MCF 10A (cell line): Measurements from ENCODE around the gene SCN4B. TPM values are rescaled to one million over a fixed set of nuclear protein-coding genes. Genes with fewer than 3 reads are reported as not detected.

Experiments
- BruUV-seq: library from RNA; stranded (reverse); fragments of 400-500 nt; replicated peaks from 2 replicates; lab custom pipeline; 2021; lab: Mats Ljungman, UMichigan
- CTCF ChIA-PET: fragments of 300-600 bp; sonication (Branson Sonifier 250); formaldehyde crosslinking; extraction: SDS; loops from one replicate; lab custom pipeline; 2021; ENCODE audit warnings: antibody characterized with exemption, inconsistent platforms; lab: Yijun Ruan, JAX
- POLR2A ChIA-PET: fragments of 300-600, 350-650 bp; sonication (Branson Sonifier 250); formaldehyde crosslinking; extraction: SDS; loops from one replicate; lab custom pipeline; 2020; ENCODE audit warnings: antibody characterized with exemption, inconsistent platforms; lab: Yijun Ruan, JAX
- DNase-seq: peaks from one replicate; pipeline ENCODE4 v3.0.0-alpha.2; 2018; ENCODE audit not compliant: unreplicated experiment
- H3K27ac Mint-ChIP-seq: one replicate; pipeline ENCODE4 v1.8.0; 2022; ENCODE audit warnings: mild to moderate bottlenecking, low read depth, mixed read lengths; ENCODE audit not compliant: unreplicated experiment
- H3K27me3 Mint-ChIP-seq: one replicate; pipeline ENCODE4 v1.8.0; 2022; ENCODE audit warnings: mixed read lengths; ENCODE audit not compliant: insufficient read depth, unreplicated experiment
- H3K36me3 Mint-ChIP-seq: one replicate; pipeline ENCODE4 v1.8.0; 2022; ENCODE audit warnings: mild to moderate bottlenecking, moderate library complexity, mixed read lengths; ENCODE audit not compliant: insufficient read depth, unreplicated experiment
- H3K4me1 Mint-ChIP-seq: one replicate; pipeline ENCODE4 v1.8.0; 2022; ENCODE audit warnings: mixed read lengths; ENCODE audit not compliant: insufficient read depth, unreplicated experiment
- H3K4me3 Mint-ChIP-seq: one replicate; pipeline ENCODE4 v1.8.0; 2022; ENCODE audit warnings: mild to moderate bottlenecking, moderate library complexity, mixed read lengths; ENCODE audit not compliant: unreplicated experiment
- H3K9me3 Mint-ChIP-seq: one replicate; pipeline ENCODE4 v1.8.0; 2022; ENCODE audit warnings: mixed read lengths; ENCODE audit not compliant: unreplicated experiment
- CTCF ChIP-seq: fragments of 200-600 bp; IDR thresholded peaks from one replicate; pipeline ENCODE4 v1.8.0; 2022; ENCODE audit warnings: antibody characterized with exemption, mild to moderate bottlenecking; ENCODE audit not compliant: unreplicated experiment
- intact Hi-C: fragments of 100-400 bp; cut with micrococcal nuclease; formaldehyde crosslinking; loops from 2 replicates; pipeline ENCODE4 v1.14.1; 2022
- total RNA-seq: library from RNA; stranded (reverse); gene quantifications from 2 replicates; pipeline ENCODE4 v1.2.3, GENCODE V29; 2022

The SCN4B gene
- total RNA-seq, 1 experiment from 2014 or later = not detected

DNA sequence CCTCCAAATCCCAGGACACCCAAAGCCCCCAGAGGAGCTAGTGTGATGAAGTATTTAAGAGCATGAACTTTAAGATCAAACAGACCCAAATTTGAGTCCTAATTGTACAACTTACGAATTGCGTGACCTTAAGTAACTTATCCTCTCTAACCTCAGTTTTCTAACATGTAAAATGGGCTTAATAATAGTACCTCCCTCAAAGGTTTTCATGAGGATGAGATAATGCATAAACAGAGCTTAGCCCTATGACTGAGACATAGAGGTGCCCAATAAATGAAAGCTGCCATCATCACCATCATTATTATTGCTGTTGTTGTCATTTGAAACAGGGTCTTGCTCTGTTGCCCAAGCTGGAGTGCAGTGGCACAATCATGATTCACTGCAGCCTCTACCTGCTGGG is 14.6 kb upstream of the SCN4B start:
- Mint-ChIP-seq H3K9me3 (no peaks in the 10 kb centered on the region), H3K27me3 (peaks cover 49% of the 10 kb centered on the region), H3K4me1 (no peaks in the 10 kb centered on the region), H3K27ac (no peak overlapping the region), H3K4me3 (no peak overlapping the region), H3K36me3 (no peaks in the 10 kb centered on the region)
- TF ChIP-seq CTCF = no peak
- intact Hi-C loops = no loop called here
- POLR2A ChIA-PET = interaction anchor here (0.6 kb wide), 1 partner anchor 75 kb away, joined by 3 read pairs; no protein-coding TSS in a partner anchor
- DNase-seq = no peak
- no TSS peak for BruUV-seq
- CTCF ChIA-PET = interaction anchor here (2.0 kb wide), 1 partner anchor 31 kb away, joined by 5 read pairs; no protein-coding TSS in a partner anchor

DNA sequence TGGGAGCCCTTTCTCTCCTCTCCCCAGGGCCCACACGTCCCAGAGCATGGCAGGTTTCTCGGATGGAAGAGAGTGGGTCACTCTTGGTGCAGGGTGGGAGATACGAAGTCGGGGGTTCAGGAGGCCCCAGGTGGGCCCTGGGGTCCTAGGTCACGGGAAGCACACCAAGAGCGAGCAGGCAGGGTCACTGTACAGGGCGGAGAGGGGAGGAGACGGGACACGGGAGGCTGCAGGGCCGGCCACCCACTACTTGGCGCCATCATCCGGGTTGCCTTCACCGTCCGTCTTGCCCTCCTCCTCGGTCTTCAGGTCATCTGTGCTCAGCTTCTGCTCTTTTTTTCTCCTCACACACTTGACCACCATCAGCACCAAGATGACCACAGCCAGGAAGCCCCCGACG is 14.0 kb upstream of the SCN4B start:
- Mint-ChIP-seq H3K9me3 (no peaks in the 10 kb centered on the region), H3K4me1 (no peaks in the 10 kb centered on the region), H3K36me3 (no peaks in the 10 kb centered on the region), H3K4me3 (no peak overlapping the region), H3K27ac (no peak overlapping the region), H3K27me3 (peaks cover 55% of the 10 kb centered on the region)
- intact Hi-C loops = no loop called here
- DNase-seq = no peak
- no TSS peak for BruUV-seq
- POLR2A ChIA-PET = no interaction called here
- TF ChIP-seq CTCF = no peak
- CTCF ChIA-PET = interaction anchor here (1.9 to 2.0 kb wide), 2 partner anchors 10 to 32 kb away, joined by 5 read pairs; no protein-coding TSS in a partner anchor

DNA sequence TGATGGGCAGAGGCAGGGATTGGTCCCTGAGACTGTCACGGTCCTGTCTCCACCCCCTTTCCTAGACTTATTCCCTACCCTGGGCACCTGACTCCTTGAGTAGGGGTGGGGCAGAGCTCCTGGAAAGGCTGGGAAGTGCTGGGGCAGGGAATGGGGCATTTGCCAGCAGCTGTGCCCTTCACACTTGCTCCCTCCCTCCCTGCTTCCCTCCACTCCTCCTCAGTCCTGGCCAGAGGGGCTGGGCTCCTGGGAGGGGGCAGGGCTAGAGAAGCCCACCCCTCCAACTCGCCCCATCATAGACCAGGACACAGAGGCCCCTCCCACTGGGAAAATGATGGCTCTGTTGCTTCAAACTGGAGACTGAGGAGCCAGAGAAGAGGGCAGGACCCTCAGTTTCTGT is 12.3 kb upstream of the SCN4B start:
- intact Hi-C loops = no loop called here
- Mint-ChIP-seq H3K27me3 (peaks cover 48% of the 10 kb centered on the region), H3K36me3 (no peaks in the 10 kb centered on the region), H3K4me1 (no peaks in the 10 kb centered on the region), H3K27ac (no peak overlapping the region), H3K9me3 (no peaks in the 10 kb centered on the region), H3K4me3 (no peak overlapping the region)
- CTCF ChIA-PET = interaction anchor here (0.8 to 1.9 kb wide), 3 partner anchors 8 to 739 kb away, joined by 3 to 5 read pairs (median 5); no protein-coding TSS in a partner anchor
- DNase-seq = no peak
- POLR2A ChIA-PET = no interaction called here
- no peak for TF ChIP-seq CTCF
- BruUV-seq = no TSS peak

- CTCF ChIA-PET = interaction anchor here (0.6 to 1.2 kb wide), 2 partner anchors 48 to 50 kb away, joined by 3 read pairs; no protein-coding TSS in a partner anchor
- H3K4me3 Mint-ChIP-seq = no peak overlapping the region
- intact Hi-C loops = no loop called here
- TF ChIP-seq CTCF = no peak
- H3K9me3 Mint-ChIP-seq = no peaks in the 10 kb centered on the region
- no peaks in the 10 kb centered on the region for H3K36me3 Mint-ChIP-seq
- peaks cover 34% of the 10 kb centered on the region for H3K27me3 Mint-ChIP-seq
- no peak for DNase-seq
- POLR2A ChIA-PET = no interaction called here
- H3K27ac Mint-ChIP-seq = no peak overlapping the region
- H3K4me1 Mint-ChIP-seq = no peaks in the 10 kb centered on the region
- no TSS peak for BruUV-seq
Observed at GRCh38 chr11:118163494-118163893, 10.9 kb upstream of the SCN4B start.
